Osteoblast (primary cell): ENCODE results near the gene DOK7. TPM values are rescaled to one million over a fixed set of nuclear protein-coding genes. Genes with fewer than 3 reads are reported as not detected.

Experiments used
- DNase-seq: peaks from one replicate; pipeline ENCODE4 v3.0.0; 2011; ENCODE audit warnings: low spot score, mixed read lengths; ENCODE audit not compliant: insufficient read length; ENCODE audit errors: missing footprints
- H2AFZ ChIP-seq: 2 replicates; pipeline ENCODE4 v1.6.0; 2011; ENCODE audit warnings: mild to moderate bottlenecking, low read length
- H3K27ac ChIP-seq: 2 replicates; pipeline ENCODE4 v1.5.1; 2011; ENCODE audit warnings: mild to moderate bottlenecking, low read depth, low read length, moderate library complexity
- H3K27me3 ChIP-seq: 2 replicates; pipeline ENCODE4 v1.6.0; 2012; ENCODE audit warnings: mild to moderate bottlenecking, control low read depth, inconsistent platforms, low read length, moderate library complexity; ENCODE audit not compliant: insufficient read depth
- H3K36me3 ChIP-seq: 2 replicates; pipeline ENCODE4 v1.5.1; 2011; ENCODE audit warnings: mild to moderate bottlenecking, low read length, control low read depth, moderate library complexity; ENCODE audit not compliant: insufficient read depth
- H3K4me1 ChIP-seq: 2 replicates; pipeline ENCODE4 v1.5.1; 2011; ENCODE audit warnings: mild to moderate bottlenecking, low read length, control low read depth, moderate library complexity; ENCODE audit not compliant: insufficient read depth
- H3K4me2 ChIP-seq: 2 replicates; pipeline ENCODE4 v1.6.0; 2011; ENCODE audit warnings: mild to moderate bottlenecking, low read length; ENCODE audit not compliant: insufficient read depth
- H3K4me3 ChIP-seq: fragments of 200-600 bp; sonication (generic); 3 replicates; pipeline ENCODE4 v1.5.1; 2012; ENCODE audit warnings: mild to moderate bottlenecking, low read length, inconsistent platforms; ENCODE audit not compliant: insufficient read depth
- H3K79me2 ChIP-seq: 2 replicates; pipeline ENCODE4 v1.6.0; 2012; ENCODE audit warnings: mild to moderate bottlenecking, low read length, control low read depth, inconsistent platforms; ENCODE audit not compliant: insufficient read depth
- H3K9me3 ChIP-seq: 2 replicates; pipeline ENCODE4 v1.5.1; 2011; ENCODE audit warnings: low read depth, low read length, control low read depth
- H4K20me1 ChIP-seq: 2 replicates; pipeline ENCODE4 v1.6.0; 2012; ENCODE audit warnings: mild to moderate bottlenecking, low read length, control low read depth; ENCODE audit not compliant: insufficient read depth
- CTCF ChIP-seq: IDR thresholded peaks from 2 replicates; pipeline ENCODE4 v1.5.1; 2011; ENCODE audit warnings: mild to moderate bottlenecking, low read depth, low read length, moderate library complexity; ENCODE audit errors: extremely low read depth
- total RNA-seq: library from RNA; depleted of rRNA; stranded (reverse); fragments of >200 nt; gene quantifications from 2 replicates; pipeline ENCODE4 v1.2.3, GENCODE V29; 2012

The DOK7 gene
- total RNA-seq, 1 donor, result not detected

GRCh38 chr4:3522651-3523050 lies 59.5 kb downstream of the DOK7 start:
- H3K36me3 ChIP-seq, result peaks cover 35% of the 10 kb centered on the region
- no peaks in the 10 kb centered on the region for H3K9me3 ChIP-seq
- no peak for TF ChIP-seq CTCF

GRCh38 chr4:3523146-3523627 lies 60.1 kb downstream of the DOK7 start:
- Histone ChIP-seq H3K79me2 (peaks cover 22% of the 10 kb centered on the region), H3K36me3 (peaks cover 34% of the 10 kb centered on the region), H3K4me2 (no peak overlapping the region), H3K4me3 (no peak overlapping the region), H3K4me1 (no peaks in the 10 kb centered on the region), H2AFZ (no peak overlapping the region), H4K20me1 (peaks cover 33% of the 10 kb centered on the region), H3K27ac (no peak overlapping the region), H3K27me3 (no peaks in the 10 kb centered on the region), H3K9me3 (no peaks in the 10 kb centered on the region)
- DNase-seq, result no peak
- TF ChIP-seq CTCF, result no peak

More at GRCh38 chr4:3522651-3523050, 59.5 kb downstream of the DOK7 start:
- Histone ChIP-seq H3K27me3 (no peaks in the 10 kb centered on the region), H3K79me2 (peaks cover 17% of the 10 kb centered on the region), H3K4me2 (no peak overlapping the region), H2AFZ (no peak overlapping the region), H4K20me1 (peaks cover 28% of the 10 kb centered on the region), H3K4me1 (no peaks in the 10 kb centered on the region), H3K27ac (no peak overlapping the region), H3K4me3 (no peak overlapping the region)
- no peak for DNase-seq

GRCh38 chr4:3523628-3524221 lies 60.6 kb downstream of the DOK7 start:
- H3K79me2 ChIP-seq, result peaks cover 27% of the 10 kb centered on the region
- H3K27ac ChIP-seq, result no peak overlapping the region
- peaks cover 38% of the 10 kb centered on the region for H4K20me1 ChIP-seq
- no peak overlapping the region for H2AFZ ChIP-seq
- H3K4me1 ChIP-seq, result no peaks in the 10 kb centered on the region
- no peak overlapping the region for H3K4me3 ChIP-seq
- peaks cover 35% of the 10 kb centered on the region for H3K36me3 ChIP-seq
- H3K9me3 ChIP-seq, result no peaks in the 10 kb centered on the region
- DNase-seq, result no peak
- TF ChIP-seq CTCF, result no peak
- H3K27me3 ChIP-seq, result no peaks in the 10 kb centered on the region
- H3K4me2 ChIP-seq, result no peak overlapping the region

GRCh38 chr4:3524349-3524748 lies 61.2 kb downstream of the DOK7 start:
- H3K4me2 ChIP-seq, result no peak overlapping the region
- H3K27me3 ChIP-seq, result no peaks in the 10 kb centered on the region
- peaks cover 31% of the 10 kb centered on the region for H3K79me2 ChIP-seq
- no peak overlapping the region for H3K4me3 ChIP-seq
- TF ChIP-seq CTCF, result no peak
- no peaks in the 10 kb centered on the region for H3K9me3 ChIP-seq
- no peaks in the 10 kb centered on the region for H3K4me1 ChIP-seq
- peaks cover 35% of the 10 kb centered on the region for H3K36me3 ChIP-seq
- no peak for DNase-seq
- H2AFZ ChIP-seq, result no peak overlapping the region
- H4K20me1 ChIP-seq, result peaks cover 40% of the 10 kb centered on the region
- H3K27ac ChIP-seq, result no peak overlapping the region
